Measurements from ENCODE around the gene ZNF396.

- no peak for TF ChIP-seq CTCF (IDR thresholded peaks at IDR 0.05; ENCODE audit: borderline replicate concordance, extremely low read depth, low read length, poor library complexity, severe bottlenecking)
- no peak for TF ChIP-seq EZH2 (IDR thresholded peaks at IDR 0.05; ENCODE audit: borderline replicate concordance, low read depth, low read length, severe bottlenecking)
Measured at GRCh38 chr18:35418610-35419009, 41.5 kb upstream of the ZNF396 start.

All from DND-41 (cell line).